Choroid plexus epithelial cell (primary cell): ENCODE data around the gene FDX2.
A peak's percentile ranks its signal among the peaks of the same experiment; 100 is the strongest.

Source experiments
- DNase-seq: peaks from one replicate; pipeline ENCODE4 v3.0.0-alpha.2; 2010; ENCODE audit warnings: low read depth
- H3K4me3 ChIP-seq: 2 replicates; pipeline ENCODE4 v1.5.1; 2011; ENCODE audit warnings: low read depth, mild to moderate bottlenecking, control low read depth, low read length, moderate library complexity
- CTCF ChIP-seq: conservative IDR thresholded peaks from 2 replicates; pipeline ENCODE4 v1.5.1; 2011; ENCODE audit warnings: low read depth, mild to moderate bottlenecking, control low read depth, inconsistent platforms, low read length, moderate library complexity

Gene FDX2

GRCh38 chr19:10291554-10292205 is 24.1 kb downstream of the FDX2 start:
- DNase-seq = no peak
- H3K4me3 ChIP-seq = peak overlapping the region; percentile 60
- TF ChIP-seq CTCF = no peak

- DNase-seq = peak; percentile 59
- TF ChIP-seq CTCF = no peak
Measured at GRCh38 chr19:10290876-10291553, 24.8 kb downstream of the FDX2 start.

GRCh38 chr19:10290357-10290875 is 25.4 kb downstream of the FDX2 start:
- DNase-seq = no peak
- peak overlapping the region; percentile 60 for H3K4me3 ChIP-seq
- TF ChIP-seq CTCF = no peak

More at GRCh38 chr19:10290876-10291553, 24.8 kb downstream of the FDX2 start:
- H3K4me3 ChIP-seq = peak overlapping the region; percentile 60

GRCh38 chr19:10289836-10290356 is 25.9 kb downstream of the FDX2 start, which contains the start of gene ICAM5:
TSS of gene ICAM5 (plus strand) at chr19:10289952. CDS start at chr19:10290044, 92 bp downstream.
- H3K4me3 ChIP-seq = peak within 1 kb of the TSS; percentile 60
- peak; percentile 48 for DNase-seq
- TF ChIP-seq CTCF = no peak

- no peak for TF ChIP-seq CTCF
- peak; percentile 67 for DNase-seq
Measured at GRCh38 chr19:10289167-10289835, 26.5 kb downstream of the FDX2 start.

GRCh38 chr19:10288662-10289166 is 27.1 kb downstream of the FDX2 start:
- H3K4me3 ChIP-seq = peak overlapping the region; percentile 60
- TF ChIP-seq CTCF = no peak
- DNase-seq = peak; percentile 80

More at GRCh38 chr19:10289167-10289835, 26.5 kb downstream of the FDX2 start:
- peak overlapping the region; percentile 60 for H3K4me3 ChIP-seq
